ENCODE results near the gene GALNT9. TPM values are rescaled to one million over a fixed set of nuclear protein-coding genes. Genes with fewer than 3 reads are reported as not detected.

The GALNT9 gene
- total and polyA plus RNA-seq, 7 experiments from 2014 or later, result not detected

DNA sequence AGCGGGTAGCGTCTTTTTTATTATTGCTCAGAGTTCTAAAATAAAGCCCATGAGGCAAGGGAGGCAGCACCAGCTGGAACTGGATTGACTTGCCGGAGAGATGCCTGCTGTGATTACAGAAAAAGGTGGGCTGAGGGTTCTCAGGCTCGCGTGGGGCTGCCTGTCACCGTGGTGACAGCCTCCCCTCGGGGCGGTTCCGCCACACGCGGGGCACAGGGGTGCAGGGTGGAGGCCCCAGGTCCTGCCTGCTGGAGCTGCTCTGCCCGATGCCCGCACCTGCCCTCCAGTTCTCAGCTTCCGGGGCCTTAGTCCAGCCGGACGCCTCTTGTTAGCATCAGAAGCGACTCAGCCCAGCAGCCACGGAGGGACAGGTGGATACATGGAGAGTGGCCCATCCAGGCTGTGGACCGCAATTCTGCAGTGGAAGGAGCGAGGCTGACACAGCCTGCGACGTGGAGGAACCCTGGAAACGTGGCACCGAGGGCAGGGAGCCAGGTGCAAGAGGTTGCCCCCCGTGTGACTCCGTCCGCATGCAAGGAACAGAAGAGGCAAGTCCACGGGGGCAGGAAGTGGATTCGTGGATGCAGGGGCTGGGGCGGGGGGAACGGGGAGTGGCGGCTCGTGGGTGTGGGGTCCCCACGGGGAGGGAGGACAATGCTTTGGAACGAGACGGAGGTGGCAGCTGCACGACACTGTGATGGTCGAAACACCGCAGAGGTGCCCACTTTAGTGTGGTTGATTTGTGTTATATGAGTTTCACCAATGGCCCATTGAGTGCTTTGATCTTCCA lies 79.5 kb downstream of the GALNT9 start:
- no peak overlapping the region for H3K4me3 ChIP-seq (ENCODE audit: low read length)
- ChIA-PET POLR2A (no interaction called here), CTCF (no interaction called here)
- H3K9me3 ChIP-seq (ENCODE audit: control insufficient read depth in 2 of 3, low read length in 3 of 3), result no peaks in the 10 kb centered on the region
- no peaks in the 10 kb centered on the region for H3K36me3 ChIP-seq (ENCODE audit: control insufficient read depth in 2 of 3, insufficient read depth in 3 of 3, low read length in 3 of 3)
- no peak overlapping the region for H3K4me3 Mint-ChIP-seq
- no peak overlapping the region for H3K27ac Mint-ChIP-seq
- intact Hi-C loops (cut with micrococcal nuclease), result no loop called here
- DNase-seq (no peak), ATAC-seq (no peak)
- H3K27ac ChIP-seq (ENCODE audit: low read depth, low read length), result no peak overlapping the region
- no peaks in the 10 kb centered on the region for H3K27me3 ChIP-seq (ENCODE audit: control insufficient read depth in 2 of 2, insufficient read depth in 2 of 2, low read length in 2 of 2)
- H3K27me3 Mint-ChIP-seq, result peaks cover 0 to 6% (median 0%) of the 10 kb centered on the region in 5 donors
- peaks cover 0 to 5% (median 0%) of the 10 kb centered on the region in 7 donors for H3K4me1 Mint-ChIP-seq
- H3K36me3 Mint-ChIP-seq, result no peaks in the 10 kb centered on the region
- no peaks in the 10 kb centered on the region for H3K9me3 Mint-ChIP-seq
- no peaks in the 10 kb centered on the region for H3K4me1 ChIP-seq (ENCODE audit: control insufficient read depth in 2 of 2, insufficient read depth in 2 of 2, low read length in 2 of 2)

DNA sequence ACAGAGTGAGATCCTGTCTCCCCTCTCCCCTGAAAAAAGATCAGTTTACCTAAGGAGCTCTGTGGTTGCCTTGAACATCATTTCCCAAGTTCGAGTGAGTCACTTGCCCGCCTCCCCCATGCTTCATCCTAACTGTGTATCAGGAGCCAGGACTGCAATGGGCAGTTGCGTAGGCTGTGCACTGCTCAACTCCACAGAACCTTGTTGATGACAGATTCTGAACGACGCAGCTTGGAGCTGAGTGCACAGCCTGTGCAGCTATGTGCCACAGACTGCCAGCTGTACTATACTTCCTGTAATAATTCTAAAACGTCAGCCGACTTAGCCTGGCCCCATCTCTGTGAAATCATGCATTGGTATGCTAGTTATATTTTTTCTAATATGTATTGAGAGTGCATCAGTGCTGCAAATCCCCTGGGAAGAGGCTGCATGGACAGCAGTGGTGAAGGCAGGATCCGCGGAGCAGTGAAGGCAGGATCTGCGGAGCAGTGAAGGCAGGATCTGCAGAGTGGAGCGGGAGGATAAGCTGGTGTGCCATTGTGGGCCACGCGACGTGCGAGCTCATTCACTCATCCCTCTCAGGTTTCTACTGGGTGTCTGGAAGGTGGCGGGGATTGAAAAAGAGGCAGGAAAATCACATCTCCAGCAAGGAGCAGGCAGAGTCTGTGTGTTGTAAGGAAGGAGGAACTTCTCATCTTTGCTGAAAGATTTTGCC lies 80.8 kb downstream of the GALNT9 start:
- Histone ChIP-seq H3K27me3 (ENCODE audit: control insufficient read depth in 2 of 2, insufficient read depth in 2 of 2, low read length in 2 of 2) (no peaks in the 10 kb centered on the region), H3K9me3 (ENCODE audit: control insufficient read depth in 2 of 3, low read length in 3 of 3) (no peaks in the 10 kb centered on the region), H3K4me1 (ENCODE audit: control insufficient read depth in 2 of 2, insufficient read depth in 2 of 2, low read length in 2 of 2) (no peaks in the 10 kb centered on the region), H3K4me3 (ENCODE audit: low read length) (no peak overlapping the region), H3K27ac (ENCODE audit: low read depth, low read length) (no peak overlapping the region), H3K36me3 (ENCODE audit: control insufficient read depth in 2 of 3, insufficient read depth in 3 of 3, low read length in 3 of 3) (no peaks in the 10 kb centered on the region)
- ATAC-seq, result no peak
- CTCF ChIA-PET, result interaction anchor here (1.8 kb wide), 1 partner anchor 30 kb away, joined by 5 read pairs; no protein-coding TSS in a partner anchor
- no peaks in the 10 kb centered on the region for H3K36me3 Mint-ChIP-seq
- H3K27ac Mint-ChIP-seq, result no peak overlapping the region
- intact Hi-C loops (cut with micrococcal nuclease), result no loop called here
- H3K27me3 Mint-ChIP-seq, result peaks cover 0 to 8% (median 0%) of the 10 kb centered on the region in 5 donors
- peaks cover 0 to 3% (median 0%) of the 10 kb centered on the region in 11 donors for H3K9me3 Mint-ChIP-seq
- H3K4me3 Mint-ChIP-seq, result no peak overlapping the region
- DNase-seq, result no peak
- POLR2A ChIA-PET, result no interaction called here
- peaks cover 0 to 5% (median 2%) of the 10 kb centered on the region in 7 donors for H3K4me1 Mint-ChIP-seq

GRCh38 chr12:132247718-132248452 lies 81.5 kb downstream of the GALNT9 start:
- H3K27me3 ChIP-seq (ENCODE audit: control insufficient read depth in 2 of 2, insufficient read depth in 2 of 2, low read length in 2 of 2), result no peaks in the 10 kb centered on the region
- Mint-ChIP-seq H3K27me3 (peaks cover 0 to 13% (median 0%) of the 10 kb centered on the region in 5 donors), H3K27ac (no peak overlapping the region), H3K4me1 (peaks cover 0 to 6% (median 5%) of the 10 kb centered on the region in 7 donors), H3K9me3 (peaks cover 0 to 4% (median 0%) of the 10 kb centered on the region in 11 donors), H3K4me3 (no peak overlapping the region), H3K36me3 (no peaks in the 10 kb centered on the region)
- CTCF ChIA-PET, result interaction anchor here (1.8 kb wide), 1 partner anchor 29 kb away, joined by 5 read pairs; no protein-coding TSS in a partner anchor
- POLR2A ChIA-PET, result no interaction called here
- no peak overlapping the region for H3K27ac ChIP-seq (ENCODE audit: low read depth, low read length)
- H3K9me3 ChIP-seq (ENCODE audit: control insufficient read depth in 2 of 3, low read length in 3 of 3), result no peaks in the 10 kb centered on the region
- peak; percentile 15 for ATAC-seq
- intact Hi-C loops (cut with micrococcal nuclease), result no loop called here
- no peaks in the 10 kb centered on the region for H3K36me3 ChIP-seq (ENCODE audit: control insufficient read depth in 2 of 3, insufficient read depth in 3 of 3, low read length in 3 of 3)
- no peaks in the 10 kb centered on the region for H3K4me1 ChIP-seq (ENCODE audit: control insufficient read depth in 2 of 2, insufficient read depth in 2 of 2, low read length in 2 of 2)
- H3K4me3 ChIP-seq (ENCODE audit: low read length), result no peak overlapping the region
- DNase-seq, result no peak

DNA sequence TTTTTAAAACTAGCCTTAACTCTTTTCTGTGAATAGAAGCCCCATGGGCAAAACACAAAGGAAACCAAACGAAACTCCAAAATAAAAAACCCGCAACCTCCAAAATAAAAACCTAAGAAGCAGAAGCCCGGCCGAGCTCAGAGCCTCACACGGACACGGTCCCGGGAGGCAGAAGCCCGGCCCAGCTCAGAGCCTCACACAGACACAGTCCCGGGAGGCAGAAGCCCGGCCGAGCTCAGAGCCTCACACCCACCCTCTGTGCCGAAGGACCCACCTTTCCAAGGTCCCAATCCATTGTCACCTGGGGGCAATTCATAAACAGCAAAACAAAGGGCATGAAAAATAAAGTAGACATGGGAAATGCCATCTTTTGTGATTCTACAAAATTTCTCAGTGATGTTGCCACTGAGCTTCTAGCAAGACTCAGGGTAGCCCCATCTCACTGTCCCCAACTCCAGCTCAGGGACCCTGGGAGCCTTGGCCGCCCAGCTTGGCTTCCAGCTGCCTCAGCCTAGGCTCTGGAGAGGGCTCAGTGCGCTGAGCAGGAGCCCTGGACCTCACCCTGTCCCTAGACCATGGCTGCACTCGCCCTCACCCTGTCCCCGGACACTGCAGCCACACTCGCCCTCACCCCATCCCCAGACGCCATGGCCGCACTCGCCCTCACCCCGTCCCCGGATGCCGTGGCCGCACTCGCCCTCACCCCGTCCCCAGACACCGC lies 82.2 kb downstream of the GALNT9 start:
- no peaks in the 10 kb centered on the region for H3K36me3 ChIP-seq (ENCODE audit: control insufficient read depth in 2 of 3, insufficient read depth in 3 of 3, low read length in 3 of 3)
- no peak for DNase-seq
- no peaks in the 10 kb centered on the region for H3K4me1 ChIP-seq (ENCODE audit: control insufficient read depth in 2 of 2, insufficient read depth in 2 of 2, low read length in 2 of 2)
- Mint-ChIP-seq H3K9me3 (peaks cover 0 to 4% (median 0%) of the 10 kb centered on the region in 11 donors), H3K4me3 (no peak overlapping the region), H3K27ac (no peak overlapping the region), H3K27me3 (peaks cover 0 to 13% (median 0%) of the 10 kb centered on the region in 5 donors), H3K36me3 (no peaks in the 10 kb centered on the region), H3K4me1 (peaks cover 0 to 6% (median 5%) of the 10 kb centered on the region in 7 donors)
- no peaks in the 10 kb centered on the region for H3K27me3 ChIP-seq (ENCODE audit: control insufficient read depth in 2 of 2, insufficient read depth in 2 of 2, low read length in 2 of 2)
- ChIA-PET POLR2A (no interaction called here), CTCF (no interaction called here)
- ATAC-seq, result peak; percentile 22
- H3K9me3 ChIP-seq (ENCODE audit: control insufficient read depth in 2 of 3, low read length in 3 of 3), result no peaks in the 10 kb centered on the region
- no peak overlapping the region for H3K27ac ChIP-seq (ENCODE audit: low read depth, low read length)
- no peak overlapping the region for H3K4me3 ChIP-seq (ENCODE audit: low read length)
- intact Hi-C loops (cut with micrococcal nuclease), result no loop called here

DNA sequence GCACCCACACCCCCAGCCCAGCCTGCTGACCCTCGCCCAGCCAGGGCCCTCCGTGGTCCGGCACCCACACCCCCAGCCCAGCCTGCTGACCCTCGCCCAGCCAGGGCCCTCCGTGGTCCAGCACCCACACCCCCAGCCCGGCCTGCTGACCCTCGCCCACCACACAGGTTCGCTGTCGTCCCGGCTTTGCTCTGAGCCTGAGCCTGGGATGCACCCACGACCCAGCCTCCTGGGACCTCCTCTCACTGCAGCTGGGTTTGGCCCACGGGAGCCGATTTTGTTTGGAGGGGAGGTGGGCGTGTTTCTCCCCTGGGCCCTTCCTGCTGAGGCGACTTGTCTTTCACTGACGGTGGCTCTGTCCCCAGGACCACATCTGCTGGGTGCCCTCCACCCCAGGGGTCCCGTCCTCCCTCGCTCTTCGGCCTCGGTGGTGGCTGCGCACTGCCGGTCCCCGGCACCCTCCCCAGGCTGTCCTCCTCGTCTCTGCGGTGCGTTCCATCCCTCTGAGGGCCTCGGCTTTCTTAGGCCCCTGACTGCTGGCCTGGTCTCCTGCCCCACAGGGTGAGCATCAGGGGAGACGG lies 83.8 kb downstream of the GALNT9 start:
- H3K4me1 Mint-ChIP-seq, result peaks cover 0 to 6% (median 5%) of the 10 kb centered on the region in 7 donors
- Histone ChIP-seq H3K9me3 (ENCODE audit: control insufficient read depth in 2 of 3, low read length in 3 of 3) (no peaks in the 10 kb centered on the region), H3K27me3 (ENCODE audit: control insufficient read depth in 2 of 2, insufficient read depth in 2 of 2, low read length in 2 of 2) (no peaks in the 10 kb centered on the region), H3K36me3 (ENCODE audit: control insufficient read depth in 2 of 3, insufficient read depth in 3 of 3, low read length in 3 of 3) (no peaks in the 10 kb centered on the region), H3K27ac (ENCODE audit: low read depth, low read length) (no peak overlapping the region), H3K4me3 (ENCODE audit: low read length) (no peak overlapping the region), H3K4me1 (ENCODE audit: control insufficient read depth in 2 of 2, insufficient read depth in 2 of 2, low read length in 2 of 2) (no peaks in the 10 kb centered on the region)
- no peaks in the 10 kb centered on the region for H3K36me3 Mint-ChIP-seq
- no peak overlapping the region for H3K27ac Mint-ChIP-seq
- DNase-seq (no peak), ATAC-seq (no peak)
- H3K27me3 Mint-ChIP-seq, result peaks cover 0 to 13% (median 0%) of the 10 kb centered on the region in 5 donors
- H3K4me3 Mint-ChIP-seq, result no peak overlapping the region
- H3K9me3 Mint-ChIP-seq, result peaks cover 0 to 4% (median 0%) of the 10 kb centered on the region in 11 donors
- ChIA-PET POLR2A (no interaction called here), CTCF (no interaction called here)
- intact Hi-C loops (cut with micrococcal nuclease), result no loop called here

- H3K27me3 Mint-ChIP-seq, result peaks cover 0 to 13% (median 0%) of the 10 kb centered on the region in 5 donors
- Histone ChIP-seq H3K36me3 (ENCODE audit: control insufficient read depth in 2 of 3, insufficient read depth in 3 of 3, low read length in 3 of 3) (no peaks in the 10 kb centered on the region), H3K4me1 (ENCODE audit: control insufficient read depth in 2 of 2, insufficient read depth in 2 of 2, low read length in 2 of 2) (no peaks in the 10 kb centered on the region), H3K27me3 (ENCODE audit: control insufficient read depth in 2 of 2, insufficient read depth in 2 of 2, low read length in 2 of 2) (no peaks in the 10 kb centered on the region), H3K9me3 (ENCODE audit: control insufficient read depth in 2 of 3, low read length in 3 of 3) (no peaks in the 10 kb centered on the region), H3K4me3 (ENCODE audit: low read length) (no peak overlapping the region), H3K27ac (ENCODE audit: low read depth, low read length) (no peak overlapping the region)
- peaks cover 0 to 6% (median 5%) of the 10 kb centered on the region in 7 donors for H3K4me1 Mint-ChIP-seq
- peak overlapping the region in 1 of 9 donors; percentile 14 for H3K27ac Mint-ChIP-seq
- H3K4me3 Mint-ChIP-seq, result no peak overlapping the region
- peaks cover 0 to 4% (median 0%) of the 10 kb centered on the region in 11 donors for H3K9me3 Mint-ChIP-seq
- intact Hi-C loops (cut with micrococcal nuclease), result no loop called here
- DNase-seq (no peak), ATAC-seq (no peak)
- ChIA-PET CTCF (no interaction called here), POLR2A (no interaction called here)
- H3K36me3 Mint-ChIP-seq, result no peaks in the 10 kb centered on the region
These were observed 84.6 kb downstream of the GALNT9 start for GRCh38 chr12:132244724-132245295.

Measured in naive thymus-derived CD4-positive, alpha-beta T cell (primary cell).